ENCODE measurements around the gene RMND1. TPM values are rescaled to one million over a fixed set of nuclear protein-coding genes. Genes with fewer than 3 reads are reported as not detected.

The RMND1 gene
- total and polyA plus RNA-seq, 2 of the 13 experiments (the other 11 are each of a cell fraction or from before 2014, with no cell fraction given): 34.0 to 72.5 TPM

GRCh38 chr6:151390851-151391470 lies 61.0 kb downstream of the RMND1 start (continued):
- TF ChIP-seq HIC2 (CRISPR knock-in tag; IDR thresholded peaks at IDR 0.05; ENCODE audit: low read depth) (no peak; the same call in 1 of the 2 replicates), ZNF713 (CRISPR knock-in tag; IDR thresholded peaks at IDR 0.05) (no peak), ZNF33B (CRISPR knock-in tag; IDR thresholded peaks at IDR 0.05) (no peak), KLF6 (CRISPR knock-in tag; IDR thresholded peaks at IDR 0.05) (no peak; the same call in 1 of the 2 replicates), ZNF749 (CRISPR knock-in tag; IDR thresholded peaks at IDR 0.05; ENCODE audit: borderline replicate concordance) (no peak), MLLT10 (CRISPR knock-in tag; IDR thresholded peaks at IDR 0.05) (no peak), ZNF574 (CRISPR knock-in tag; IDR thresholded peaks at IDR 0.05) (no peak; the same call in 1 of the 2 replicates), ZNF33A (CRISPR knock-in tag; IDR thresholded peaks at IDR 0.05; ENCODE audit: borderline replicate concordance) (no peak), ZNF335 (CRISPR knock-in tag; IDR thresholded peaks at IDR 0.05) (no peak), IRF1 (CRISPR knock-in tag; IDR thresholded peaks at IDR 0.05; ENCODE audit: low read depth) (no peak), HNRNPLL (IDR thresholded peaks at IDR 0.05; ENCODE audit: low read depth, low read length, poor library complexity, severe bottlenecking) (no peak), ZNF232 (CRISPR knock-in tag; IDR thresholded peaks at IDR 0.05; ENCODE audit: borderline replicate concordance) (no peak), GFI1 (CRISPR knock-in tag; IDR thresholded peaks at IDR 0.05; ENCODE audit: borderline replicate concordance) (no peak), TOPORS (CRISPR knock-in tag; IDR thresholded peaks at IDR 0.05) (no peak), E2F5 (CRISPR knock-in tag; conservative IDR thresholded peaks at IDR 0.05) (0 out of 2 replicates have a peak, but pooled peaks have one; percentile 18), ZNF746 (CRISPR knock-in tag; IDR thresholded peaks at IDR 0.05) (peak; percentile 94), KLF16 (CRISPR knock-in tag; IDR thresholded peaks at IDR 0.05) (peak in 1 of 2 experiments; percentile 67; a peak in 1 of 4 replicates), ZNF160 (CRISPR knock-in tag; IDR thresholded peaks at IDR 0.05) (no peak; the same call in 1 of the 2 replicates), PHF8 (CRISPR knock-in tag; IDR thresholded peaks at IDR 0.05) (peak; percentile 24; the same call in 1 of the 2 replicates), ZBTB39 (CRISPR knock-in tag; IDR thresholded peaks at IDR 0.05) (peak; percentile 30; the same call in 1 of the 2 replicates), THYN1 (CRISPR knock-in tag; IDR thresholded peaks at IDR 0.05; ENCODE audit: borderline replicate concordance, low read depth) (no peak), SAP130 (CRISPR knock-in tag; IDR thresholded peaks at IDR 0.05; ENCODE audit: low read depth) (peak; percentile 39; the same call in 1 of the 2 replicates)

All from HepG2 (cell line).